ENCODE measurements around the gene ACTBL2.

DNA sequence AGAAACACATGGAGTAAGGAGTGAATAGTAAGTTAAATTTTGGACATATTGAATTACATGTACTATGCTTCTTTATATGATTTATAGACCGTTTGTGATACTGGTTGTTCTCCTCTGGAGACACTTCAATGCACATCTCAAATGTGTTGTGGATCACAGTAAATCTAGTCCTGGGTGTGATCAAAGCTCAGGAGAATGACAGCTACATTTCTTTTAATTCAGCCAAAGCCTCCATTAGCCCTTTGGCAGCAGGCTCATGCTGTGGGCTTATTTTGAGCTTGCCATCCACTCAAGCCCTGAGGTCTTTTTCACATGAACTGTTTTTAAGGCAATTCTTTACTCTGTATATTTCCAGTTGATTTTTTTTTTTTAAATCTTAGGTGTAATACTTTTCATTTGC, 34.6 kb upstream of the ACTBL2 start:
- TF ChIP-seq, protein P1, sequence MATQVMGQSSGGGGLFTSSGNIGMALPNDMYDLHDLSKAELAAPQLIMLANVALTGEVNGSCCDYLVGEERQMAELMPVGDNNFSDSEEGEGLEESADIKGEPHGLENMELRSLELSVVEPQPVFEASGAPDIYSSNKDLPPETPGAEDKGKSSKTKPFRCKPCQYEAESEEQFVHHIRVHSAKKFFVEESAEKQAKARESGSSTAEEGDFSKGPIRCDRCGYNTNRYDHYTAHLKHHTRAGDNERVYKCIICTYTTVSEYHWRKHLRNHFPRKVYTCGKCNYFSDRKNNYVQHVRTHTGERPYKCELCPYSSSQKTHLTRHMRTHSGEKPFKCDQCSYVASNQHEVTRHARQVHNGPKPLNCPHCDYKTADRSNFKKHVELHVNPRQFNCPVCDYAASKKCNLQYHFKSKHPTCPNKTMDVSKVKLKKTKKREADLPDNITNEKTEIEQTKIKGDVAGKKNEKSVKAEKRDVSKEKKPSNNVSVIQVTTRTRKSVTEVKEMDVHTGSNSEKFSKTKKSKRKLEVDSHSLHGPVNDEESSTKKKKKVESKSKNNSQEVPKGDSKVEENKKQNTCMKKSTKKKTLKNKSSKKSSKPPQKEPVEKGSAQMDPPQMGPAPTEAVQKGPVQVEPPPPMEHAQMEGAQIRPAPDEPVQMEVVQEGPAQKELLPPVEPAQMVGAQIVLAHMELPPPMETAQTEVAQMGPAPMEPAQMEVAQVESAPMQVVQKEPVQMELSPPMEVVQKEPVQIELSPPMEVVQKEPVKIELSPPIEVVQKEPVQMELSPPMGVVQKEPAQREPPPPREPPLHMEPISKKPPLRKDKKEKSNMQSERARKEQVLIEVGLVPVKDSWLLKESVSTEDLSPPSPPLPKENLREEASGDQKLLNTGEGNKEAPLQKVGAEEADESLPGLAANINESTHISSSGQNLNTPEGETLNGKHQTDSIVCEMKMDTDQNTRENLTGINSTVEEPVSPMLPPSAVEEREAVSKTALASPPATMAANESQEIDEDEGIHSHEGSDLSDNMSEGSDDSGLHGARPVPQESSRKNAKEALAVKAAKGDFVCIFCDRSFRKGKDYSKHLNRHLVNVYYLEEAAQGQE (IDR thresholded peaks at IDR 0.05; ENCODE audit: insufficient read depth in 1 of 2, low read depth in 2 of 2, low read length in 2 of 2) = no peak
- TF ChIP-seq POLR2AphosphoS5 (IDR thresholded peaks at IDR 0.05; ENCODE audit: low read depth, low read length) (no peak), TAF1 (IDR thresholded peaks at IDR 0.05; ENCODE audit: borderline replicate concordance, insufficient read depth, low read length) (no peak), FOXP2 (optimal IDR thresholded peaks at IDR 0.05; ENCODE audit: borderline replicate concordance, extremely low read depth, extremely low read length, insufficient read depth) (no peak), SIN3A (IDR thresholded peaks at IDR 0.05; ENCODE audit: borderline replicate concordance, insufficient read depth, low read length) (no peak)

All from PFSK-1 (cell line).